GM23338 (cell line): ENCODE measurements around the gene PDCD1. TPM values are rescaled to one million over a fixed set of nuclear protein-coding genes. Genes with fewer than 3 reads are reported as not detected.
"Not testable (repeated sequence)": the region's sequence is repeated elsewhere in the genome, so short reads cannot be mapped to it uniquely, and the experiment has no call there.

ENCODE experiments used
- ATAC-seq: fragments of 200-7000 bp; cut with Tn5 transposase; 3 replicates; pipeline ENCODE4 v1.9.1; 2020
- DNase-seq: peaks from one replicate; pipeline ENCODE4 v3.0.0-alpha.2; 2015; ENCODE audit warnings: low spot score
- H2AFZ ChIP-seq: fragments of 200-600 bp; sonication (generic); 2 replicates; pipeline ENCODE4 v1.8.0; 2016; ENCODE audit warnings: antibody characterized with exemption, mild to moderate bottlenecking, moderate library complexity
- H3F3A ChIP-seq: fragments of 200-600 bp; sonication (generic); replicated peaks from 2 replicates; pipeline ENCODE4 v1.8.0; 2017; ENCODE audit warnings: antibody characterized with exemption, mixed run types, low read depth
- H3K27ac ChIP-seq: fragments of 200-600 bp; sonication (generic); 2 replicates; pipeline ENCODE4 v1.6.1; 2016; ENCODE audit warnings: low read depth
- H3K27me3 ChIP-seq: fragments of 200-600 bp; sonication (generic); 2 replicates; pipeline ENCODE4 v1.8.0; 2016; ENCODE audit warnings: mild to moderate bottlenecking, mixed run types, moderate library complexity; ENCODE audit not compliant: insufficient read depth
- H3K36me3 ChIP-seq: fragments of 200-600 bp; sonication (generic); 2 replicates; pipeline ENCODE4 v1.8.0; 2016; ENCODE audit warnings: mild to moderate bottlenecking; ENCODE audit not compliant: insufficient read depth
- H3K4me1 ChIP-seq: fragments of 200-600 bp; sonication (generic); 2 replicates; pipeline ENCODE4 v1.8.0; 2016; ENCODE audit warnings: mild to moderate bottlenecking, moderate library complexity; ENCODE audit not compliant: insufficient read depth
- H3K4me2 ChIP-seq: fragments of 200-600 bp; sonication (generic); 2 replicates; pipeline ENCODE4 v1.7.1; 2017; ENCODE audit warnings: mixed run types
- H3K4me3 ChIP-seq: fragments of 200-600 bp; sonication (generic); 2 replicates; pipeline ENCODE4 v1.6.1; 2016; ENCODE audit warnings: mixed run types
- H3K79me2 ChIP-seq: fragments of 200-600 bp; sonication (generic); replicated peaks from 2 replicates; pipeline ENCODE4 v1.8.0; 2017; ENCODE audit warnings: mild to moderate bottlenecking; ENCODE audit not compliant: insufficient read depth
- H3K9me2 ChIP-seq: fragments of 200-600 bp; sonication (generic); 2 replicates; pipeline ENCODE4 v1.8.0; 2017; ENCODE audit not compliant: insufficient read depth
- H4K20me1 ChIP-seq: fragments of 200-600 bp; sonication (generic); replicated peaks from 2 replicates; pipeline ENCODE4 v1.8.0; 2017; ENCODE audit warnings: mild to moderate bottlenecking; ENCODE audit not compliant: insufficient read depth
- H3K27ac Mint-ChIP-seq: 2 replicates; pipeline ENCODE4 v1.8.0; 2020; ENCODE audit warnings: inconsistent platforms, mild to moderate bottlenecking, moderate library complexity, mixed read lengths
- H3K27me3 Mint-ChIP-seq: 3 replicates; pipeline ENCODE4 v1.8.0; 2022; ENCODE audit warnings: low read depth, mild to moderate bottlenecking, moderate library complexity, mixed read lengths, inconsistent platforms; ENCODE audit not compliant: insufficient read depth, poor library complexity
- H3K36me3 Mint-ChIP-seq: 3 replicates; pipeline ENCODE4 v1.8.0; 2021; ENCODE audit warnings: low read depth, mild to moderate bottlenecking, inconsistent platforms, moderate library complexity, mixed read lengths
- H3K4me1 Mint-ChIP-seq: 3 replicates; pipeline ENCODE4 v1.8.0; 2020; ENCODE audit warnings: mild to moderate bottlenecking, inconsistent platforms, mixed read lengths
- H3K4me3 Mint-ChIP-seq: 3 replicates; pipeline ENCODE4 v1.8.0; 2021; ENCODE audit warnings: moderate library complexity, mild to moderate bottlenecking, inconsistent platforms, mixed read lengths
- H3K9me3 Mint-ChIP-seq: 3 replicates; pipeline ENCODE4 v1.8.0; 2020; ENCODE audit warnings: moderate library complexity, mild to moderate bottlenecking, inconsistent platforms, mixed read lengths
- CREB1 ChIP-seq: fragments of 250-450 bp; sonication (Bioruptor Pico); IDR thresholded peaks from 2 replicates; pipeline ENCODE4 v1.5.0; 2020; ENCODE audit warnings: low read depth, mild to moderate bottlenecking, moderate library complexity
- polyA plus RNA-seq: library from polyadenylated mRNA; unstranded; fragments of >200 nt; fragmentation: Nextera tagmentation; extraction: Ambion mirVana; gene quantifications from 2 replicates; pipeline ENCODE4 v1.2.1, GENCODE V29; 2016
- total RNA-seq: library from RNA; depleted of rRNA; stranded (reverse); fragments of >200 nt; shearing (Covaris generic); gene quantifications from 2 replicates; pipeline ENCODE4 v1.2.3, GENCODE V29; 2014
- TF ChIP-seq, protein P1 (sequence below): fragments of 250-450 bp; sonication (Bioruptor Pico); IDR thresholded peaks from 2 replicates; pipeline ENCODE4 v1.5.0; 2020; ENCODE audit warnings: mild to moderate bottlenecking, moderate library complexity

PDCD1 gene
- total and polyA plus RNA-seq, 2 experiments from 2014 or later = 0.34 to 0.38 TPM

DNA sequence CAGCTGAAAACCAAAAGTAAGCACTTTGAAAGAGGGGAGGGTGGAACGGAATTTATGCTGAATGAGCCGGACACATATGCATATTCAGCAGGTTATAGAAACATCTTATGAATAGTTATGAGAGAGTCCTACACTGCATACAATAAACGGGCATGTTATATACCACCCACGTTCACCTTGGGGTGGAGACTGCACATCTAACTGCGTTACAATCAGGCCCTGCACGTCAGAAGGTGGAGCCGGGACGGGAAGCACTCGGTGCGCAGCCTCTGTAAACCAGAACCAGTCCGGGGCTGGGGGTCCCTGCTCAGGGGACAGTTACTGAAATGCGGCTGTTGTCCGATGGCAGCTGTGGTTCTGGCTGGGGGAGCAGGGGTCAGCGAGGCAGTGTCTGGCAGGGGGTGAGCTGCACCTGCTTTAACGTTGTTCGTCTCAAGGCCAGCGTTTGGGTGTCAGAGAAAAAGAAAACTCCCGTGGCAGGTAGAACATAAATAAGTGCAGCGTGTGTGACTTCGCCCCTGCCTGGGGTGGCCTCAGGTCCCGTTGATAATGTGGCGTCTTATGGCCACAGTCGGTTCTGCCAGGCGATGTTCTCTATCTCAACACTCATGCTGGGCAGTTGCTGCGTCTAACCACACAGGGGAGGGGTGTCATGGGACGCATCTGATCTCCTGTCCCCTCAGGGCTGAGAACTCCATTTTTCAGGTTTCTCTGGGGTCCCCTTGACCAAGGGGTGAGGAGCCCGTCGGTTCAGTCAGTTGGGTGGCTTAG lies 24.8 kb downstream of the PDCD1 start:
- H3K79me2 ChIP-seq, H3K36me3 Mint-ChIP-seq, H3K4me1 Mint-ChIP-seq, H3K27ac ChIP-seq, H3F3A ChIP-seq, H3K27ac Mint-ChIP-seq, ATAC-seq, H4K20me1 ChIP-seq, H3K9me2 ChIP-seq, H3K27me3 ChIP-seq, H3K4me1 ChIP-seq, H3K36me3 ChIP-seq, H3K4me3 Mint-ChIP-seq, H3K9me3 Mint-ChIP-seq, DNase-seq, H3K4me3 ChIP-seq, H3K4me2 ChIP-seq, H3K27me3 Mint-ChIP-seq: not testable (repeated sequence)
- peak overlapping the region; percentile 45; the same call in 1 of the 2 replicates for H2AFZ ChIP-seq

DNA sequence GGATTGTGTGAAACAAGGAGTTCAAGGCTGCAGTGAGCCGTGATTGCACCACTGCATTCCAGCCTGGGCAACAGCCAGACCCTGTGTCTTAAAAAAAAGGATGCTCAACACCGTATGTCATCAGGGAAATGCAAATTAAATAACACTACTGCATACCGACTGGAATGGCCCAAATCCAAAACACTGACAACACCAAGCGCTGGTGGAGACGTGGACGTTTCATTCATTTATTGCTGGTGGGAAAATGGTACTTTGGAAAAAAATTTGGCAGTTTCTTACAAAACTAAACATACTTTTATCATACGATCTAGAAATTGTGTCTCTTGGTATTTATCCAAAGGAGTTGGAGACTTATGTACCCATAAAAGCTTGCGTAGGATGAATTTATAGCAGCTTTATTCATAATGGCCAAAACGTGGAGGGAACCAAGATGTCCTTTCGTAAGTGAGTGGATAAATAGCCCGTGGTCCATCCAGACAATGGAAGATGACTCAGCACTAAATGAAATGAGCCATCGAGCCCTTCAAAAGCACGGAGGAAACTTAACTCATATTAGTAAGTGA lies 25.5 kb downstream of the PDCD1 start:
- DNase-seq (no peak), ATAC-seq (no peak)
- H3K4me1 ChIP-seq = no peaks in the 10 kb centered on the region
- H4K20me1 ChIP-seq = no peaks in the 10 kb centered on the region
- no peaks in the 10 kb centered on the region for H3K79me2 ChIP-seq
- Mint-ChIP-seq H3K27me3 (peaks cover 3% of the 10 kb centered on the region), H3K4me3 (no peak overlapping the region), H3K36me3 (no peaks in the 10 kb centered on the region), H3K9me3 (no peaks in the 10 kb centered on the region), H3K4me1 (peaks cover 10% of the 10 kb centered on the region), H3K27ac (no peak overlapping the region)
- no peaks in the 10 kb centered on the region for H3K27me3 ChIP-seq
- H3K9me2 ChIP-seq = no peaks in the 10 kb centered on the region
- no peak overlapping the region for H3K4me2 ChIP-seq
- no peaks in the 10 kb centered on the region for H3K36me3 ChIP-seq
- no peak overlapping the region for H3K27ac ChIP-seq
- H2AFZ ChIP-seq = peak overlapping the region; percentile 1; the same call in 1 of the 2 replicates
- H3K4me3 ChIP-seq = no peak overlapping the region
- TF ChIP-seq CREB1 (CRISPR knock-in tag) = no peak
- TF ChIP-seq, protein P1, sequence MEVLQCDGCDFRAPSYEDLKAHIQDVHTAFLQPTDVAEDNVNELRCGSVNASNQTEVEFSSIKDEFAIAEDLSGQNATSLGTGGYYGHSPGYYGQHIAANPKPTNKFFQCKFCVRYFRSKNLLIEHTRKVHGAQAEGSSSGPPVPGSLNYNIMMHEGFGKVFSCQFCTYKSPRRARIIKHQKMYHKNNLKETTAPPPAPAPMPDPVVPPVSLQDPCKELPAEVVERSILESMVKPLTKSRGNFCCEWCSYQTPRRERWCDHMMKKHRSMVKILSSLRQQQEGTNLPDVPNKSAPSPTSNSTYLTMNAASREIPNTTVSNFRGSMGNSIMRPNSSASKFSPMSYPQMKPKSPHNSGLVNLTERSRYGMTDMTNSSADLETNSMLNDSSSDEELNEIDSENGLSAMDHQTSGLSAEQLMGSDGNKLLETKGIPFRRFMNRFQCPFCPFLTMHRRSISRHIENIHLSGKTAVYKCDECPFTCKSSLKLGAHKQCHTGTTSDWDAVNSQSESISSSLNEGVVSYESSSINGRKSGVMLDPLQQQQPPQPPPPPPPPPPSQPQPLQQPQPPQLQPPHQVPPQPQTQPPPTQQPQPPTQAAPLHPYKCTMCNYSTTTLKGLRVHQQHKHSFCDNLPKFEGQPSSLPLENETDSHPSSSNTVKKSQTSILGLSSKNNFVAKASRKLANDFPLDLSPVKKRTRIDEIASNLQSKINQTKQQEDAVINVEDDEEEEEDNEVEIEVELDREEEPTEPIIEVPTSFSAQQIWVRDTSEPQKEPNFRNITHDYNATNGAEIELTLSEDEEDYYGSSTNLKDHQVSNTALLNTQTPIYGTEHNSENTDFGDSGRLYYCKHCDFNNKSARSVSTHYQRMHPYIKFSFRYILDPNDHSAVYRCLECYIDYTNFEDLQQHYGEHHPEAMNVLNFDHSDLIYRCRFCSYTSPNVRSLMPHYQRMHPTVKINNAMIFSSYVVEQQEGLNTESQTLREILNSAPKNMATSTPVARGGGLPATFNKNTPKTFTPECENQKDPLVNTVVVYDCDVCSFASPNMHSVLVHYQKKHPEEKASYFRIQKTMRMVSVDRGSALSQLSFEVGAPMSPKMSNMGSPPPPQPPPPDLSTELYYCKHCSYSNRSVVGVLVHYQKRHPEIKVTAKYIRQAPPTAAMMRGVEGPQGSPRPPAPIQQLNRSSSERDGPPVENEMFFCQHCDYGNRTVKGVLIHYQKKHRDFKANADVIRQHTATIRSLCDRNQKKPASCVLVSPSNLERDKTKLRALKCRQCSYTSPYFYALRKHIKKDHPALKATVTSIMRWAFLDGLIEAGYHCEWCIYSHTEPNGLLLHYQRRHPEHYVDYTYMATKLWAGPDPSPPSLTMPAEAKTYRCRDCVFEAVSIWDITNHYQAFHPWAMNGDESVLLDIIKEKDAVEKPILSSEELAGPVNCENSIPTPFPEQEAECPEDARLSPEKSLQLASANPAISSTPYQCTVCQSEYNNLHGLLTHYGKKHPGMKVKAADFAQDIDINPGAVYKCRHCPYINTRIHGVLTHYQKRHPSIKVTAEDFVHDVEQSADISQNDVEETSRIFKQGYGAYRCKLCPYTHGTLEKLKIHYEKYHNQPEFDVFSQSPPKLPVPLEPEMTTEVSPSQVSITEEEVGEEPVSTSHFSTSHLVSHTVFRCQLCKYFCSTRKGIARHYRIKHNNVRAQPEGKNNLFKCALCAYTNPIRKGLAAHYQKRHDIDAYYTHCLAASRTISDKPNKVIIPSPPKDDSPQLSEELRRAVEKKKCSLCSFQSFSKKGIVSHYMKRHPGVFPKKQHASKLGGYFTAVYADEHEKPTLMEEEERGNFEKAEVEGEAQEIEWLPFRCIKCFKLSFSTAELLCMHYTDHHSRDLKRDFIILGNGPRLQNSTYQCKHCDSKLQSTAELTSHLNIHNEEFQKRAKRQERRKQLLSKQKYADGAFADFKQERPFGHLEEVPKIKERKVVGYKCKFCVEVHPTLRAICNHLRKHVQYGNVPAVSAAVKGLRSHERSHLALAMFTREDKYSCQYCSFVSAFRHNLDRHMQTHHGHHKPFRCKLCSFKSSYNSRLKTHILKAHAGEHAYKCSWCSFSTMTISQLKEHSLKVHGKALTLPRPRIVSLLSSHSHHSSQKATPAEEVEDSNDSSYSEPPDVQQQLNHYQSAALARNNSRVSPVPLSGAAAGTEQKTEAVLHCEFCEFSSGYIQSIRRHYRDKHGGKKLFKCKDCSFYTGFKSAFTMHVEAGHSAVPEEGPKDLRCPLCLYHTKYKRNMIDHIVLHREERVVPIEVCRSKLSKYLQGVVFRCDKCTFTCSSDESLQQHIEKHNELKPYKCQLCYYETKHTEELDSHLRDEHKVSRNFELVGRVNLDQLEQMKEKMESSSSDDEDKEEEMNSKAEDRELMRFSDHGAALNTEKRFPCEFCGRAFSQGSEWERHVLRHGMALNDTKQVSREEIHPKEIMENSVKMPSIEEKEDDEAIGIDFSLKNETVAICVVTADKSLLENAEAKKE (CRISPR knock-in tag) = no peak
- H3F3A ChIP-seq = no peaks in the 10 kb centered on the region
